Measurements from ENCODE around the gene BTK. TPM values are rescaled to one million over a fixed set of nuclear protein-coding genes. Genes with fewer than 3 reads are reported as not detected.

Gene BTK
- total and polyA plus RNA-seq, 9 of the 15 experiments (the other 6 are each of a cell fraction or from before 2014, with no cell fraction given): 14.9 to 93.4 (median 65.2) TPM

- TF ChIP-seq HMBOX1 (IDR thresholded peaks at IDR 0.05) (peak; percentile 81), RFX1 (IDR thresholded peaks at IDR 0.05) (no peak), LEF1 (IDR thresholded peaks at IDR 0.05) (no peak), ZNF316 (IDR thresholded peaks at IDR 0.05) (no peak), ZNF609 (CRISPR knock-in tag; IDR thresholded peaks at IDR 0.05; ENCODE audit: borderline replicate concordance) (no peak), ZNF592 (IDR thresholded peaks at IDR 0.05) (no peak), MYBL2 (IDR thresholded peaks at IDR 0.05; ENCODE audit: low read depth) (no peak; the same call in 1 of the 2 replicates), MYBL2 (CRISPR knock-in tag; IDR thresholded peaks at IDR 0.05; ENCODE audit: borderline replicate concordance) (no peak), ZBED1 (IDR thresholded peaks at IDR 0.05) (no peak), USF2 (CRISPR knock-in tag; IDR thresholded peaks at IDR 0.05) (peak; percentile 85), PML (IDR thresholded peaks at IDR 0.05; ENCODE audit: low read length) (peak; percentile 64; the same call in 1 of the 2 replicates), ID3 (CRISPR knock-in tag; IDR thresholded peaks at IDR 0.05) (no peak), ID3 (tag; IDR thresholded peaks at IDR 0.05) (no peak), MCM5 (IDR thresholded peaks at IDR 0.05; ENCODE audit: low read depth) (no peak)
Observed at GRCh38 chrX:101348452-101349192, 37.4 kb downstream of the BTK start, which contains the start of gene TIMM8A (continued).
